ENCODE measurements around the gene TXLNB. TPM values are rescaled to one million over a fixed set of nuclear protein-coding genes. Genes with fewer than 3 reads are reported as not detected.
A peak's percentile ranks its signal among the peaks of the same experiment; 100 is the strongest.

TXLNB gene
- total and polyA plus RNA-seq, 2 of the 13 experiments (the other 11 are each of a cell fraction or from before 2014, with no cell fraction given), result not detected

- TF ChIP-seq ZNF660 (CRISPR knock-in tag; IDR thresholded peaks at IDR 0.05; ENCODE audit: borderline replicate concordance, low read depth), result no peak
- peak; percentile 98 for TF ChIP-seq ZMYM4 (CRISPR knock-in tag; IDR thresholded peaks at IDR 0.05)
- TF ChIP-seq MAX (IDR thresholded peaks at IDR 0.05), result peak; percentile 87
- no peak for TF ChIP-seq ZNF34 (CRISPR knock-in tag; IDR thresholded peaks at IDR 0.05; ENCODE audit: borderline replicate concordance)
- TF ChIP-seq RBM22 (optimal IDR thresholded peaks at IDR 0.05; ENCODE audit: low read length), result no peak
- TF ChIP-seq ZNF292 (CRISPR knock-in tag; IDR thresholded peaks at IDR 0.05; ENCODE audit: borderline replicate concordance, low read depth), result no peak
- TF ChIP-seq, protein P1, sequence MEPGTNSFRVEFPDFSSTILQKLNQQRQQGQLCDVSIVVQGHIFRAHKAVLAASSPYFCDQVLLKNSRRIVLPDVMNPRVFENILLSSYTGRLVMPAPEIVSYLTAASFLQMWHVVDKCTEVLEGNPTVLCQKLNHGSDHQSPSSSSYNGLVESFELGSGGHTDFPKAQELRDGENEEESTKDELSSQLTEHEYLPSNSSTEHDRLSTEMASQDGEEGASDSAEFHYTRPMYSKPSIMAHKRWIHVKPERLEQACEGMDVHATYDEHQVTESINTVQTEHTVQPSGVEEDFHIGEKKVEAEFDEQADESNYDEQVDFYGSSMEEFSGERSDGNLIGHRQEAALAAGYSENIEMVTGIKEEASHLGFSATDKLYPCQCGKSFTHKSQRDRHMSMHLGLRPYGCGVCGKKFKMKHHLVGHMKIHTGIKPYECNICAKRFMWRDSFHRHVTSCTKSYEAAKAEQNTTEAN (CRISPR knock-in tag; conservative IDR thresholded peaks at IDR 0.05), result no peak
- TF ChIP-seq ZC3H4 (CRISPR knock-in tag; IDR thresholded peaks at IDR 0.05; ENCODE audit: borderline replicate concordance), result no peak
- no peak for TF ChIP-seq ZNF709 (CRISPR knock-in tag; IDR thresholded peaks at IDR 0.05)
- no peak for TF ChIP-seq HIVEP1 (CRISPR knock-in tag; IDR thresholded peaks at IDR 0.05)
- TF ChIP-seq TAF15 (IDR thresholded peaks at IDR 0.05; ENCODE audit: low read depth, low read length, poor library complexity, severe bottlenecking), result no peak
- TF ChIP-seq UBTF (CRISPR knock-in tag; IDR thresholded peaks at IDR 0.05), result no peak
- TF ChIP-seq, protein P2, sequence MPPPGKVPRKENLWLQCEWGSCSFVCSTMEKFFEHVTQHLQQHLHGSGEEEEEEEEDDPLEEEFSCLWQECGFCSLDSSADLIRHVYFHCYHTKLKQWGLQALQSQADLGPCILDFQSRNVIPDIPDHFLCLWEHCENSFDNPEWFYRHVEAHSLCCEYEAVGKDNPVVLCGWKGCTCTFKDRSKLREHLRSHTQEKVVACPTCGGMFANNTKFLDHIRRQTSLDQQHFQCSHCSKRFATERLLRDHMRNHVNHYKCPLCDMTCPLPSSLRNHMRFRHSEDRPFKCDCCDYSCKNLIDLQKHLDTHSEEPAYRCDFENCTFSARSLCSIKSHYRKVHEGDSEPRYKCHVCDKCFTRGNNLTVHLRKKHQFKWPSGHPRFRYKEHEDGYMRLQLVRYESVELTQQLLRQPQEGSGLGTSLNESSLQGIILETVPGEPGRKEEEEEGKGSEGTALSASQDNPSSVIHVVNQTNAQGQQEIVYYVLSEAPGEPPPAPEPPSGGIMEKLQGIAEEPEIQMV (CRISPR knock-in tag; IDR thresholded peaks at IDR 0.05; ENCODE audit: low read depth), result no peak
- peak; percentile 81 for TF ChIP-seq SAP130 (CRISPR knock-in tag; IDR thresholded peaks at IDR 0.05; ENCODE audit: low read depth)
- peak; percentile 50; the same call in 1 of the 2 replicates for TF ChIP-seq SOX5 (CRISPR knock-in tag; IDR thresholded peaks at IDR 0.05; ENCODE audit: borderline replicate concordance)
- TF ChIP-seq AKNA (CRISPR knock-in tag; IDR thresholded peaks at IDR 0.05; ENCODE audit: borderline replicate concordance), result no peak
- TF ChIP-seq ZSCAN30 (CRISPR knock-in tag; IDR thresholded peaks at IDR 0.05), result no peak
- peak; percentile 55 to 74; a peak in 3 of 4 replicates for TF ChIP-seq NR2F1 (CRISPR knock-in tag; IDR thresholded peaks at IDR 0.05)
- no peak for TF ChIP-seq HOXA9 (CRISPR knock-in tag; IDR thresholded peaks at IDR 0.05; ENCODE audit: borderline replicate concordance)
Measured at GRCh38 chr6:139308936-139309603, 17.3 kb upstream of the TXLNB start (continued).

All from HepG2 (cell line).